ENCODE data around the gene COL4A1.

DNA sequence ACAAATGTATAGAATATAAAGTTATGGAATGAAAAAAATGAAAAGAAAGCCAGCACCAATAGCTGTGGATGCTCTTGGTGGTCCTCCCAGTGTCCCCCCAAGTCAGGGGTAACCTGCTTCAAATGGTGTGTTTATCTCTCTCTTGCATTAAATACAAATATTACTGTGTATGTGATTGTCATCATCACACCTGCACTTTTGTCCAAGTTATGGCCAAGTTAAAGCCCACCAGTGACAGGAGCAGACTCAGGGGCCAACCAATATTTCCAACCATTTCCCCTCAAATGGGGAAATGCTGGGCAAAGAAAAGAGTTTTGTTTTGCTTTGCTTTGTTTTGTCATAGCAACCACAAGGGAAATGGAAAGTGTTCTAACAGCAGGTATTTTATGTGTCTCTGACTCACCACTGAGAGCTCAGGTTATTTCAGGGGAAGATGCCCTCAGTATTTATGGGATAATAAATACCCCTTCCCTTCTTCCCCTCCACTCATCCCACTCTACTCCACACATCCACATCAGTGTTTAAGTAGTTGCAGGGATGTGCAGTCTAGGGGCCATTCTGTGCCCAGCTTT, 133.6 kb downstream of the COL4A1 start:
- TF ChIP-seq RBFOX2 (IDR thresholded peaks at IDR 0.05; ENCODE audit: low read depth, low read length): no peak
- TF ChIP-seq PHB2 (IDR thresholded peaks at IDR 0.05; ENCODE audit: partially characterized antibody): no peak
- no peak for TF ChIP-seq HNF4A (CRISPR knock-in tag; IDR thresholded peaks at IDR 0.05)
- TF ChIP-seq, protein P1, sequence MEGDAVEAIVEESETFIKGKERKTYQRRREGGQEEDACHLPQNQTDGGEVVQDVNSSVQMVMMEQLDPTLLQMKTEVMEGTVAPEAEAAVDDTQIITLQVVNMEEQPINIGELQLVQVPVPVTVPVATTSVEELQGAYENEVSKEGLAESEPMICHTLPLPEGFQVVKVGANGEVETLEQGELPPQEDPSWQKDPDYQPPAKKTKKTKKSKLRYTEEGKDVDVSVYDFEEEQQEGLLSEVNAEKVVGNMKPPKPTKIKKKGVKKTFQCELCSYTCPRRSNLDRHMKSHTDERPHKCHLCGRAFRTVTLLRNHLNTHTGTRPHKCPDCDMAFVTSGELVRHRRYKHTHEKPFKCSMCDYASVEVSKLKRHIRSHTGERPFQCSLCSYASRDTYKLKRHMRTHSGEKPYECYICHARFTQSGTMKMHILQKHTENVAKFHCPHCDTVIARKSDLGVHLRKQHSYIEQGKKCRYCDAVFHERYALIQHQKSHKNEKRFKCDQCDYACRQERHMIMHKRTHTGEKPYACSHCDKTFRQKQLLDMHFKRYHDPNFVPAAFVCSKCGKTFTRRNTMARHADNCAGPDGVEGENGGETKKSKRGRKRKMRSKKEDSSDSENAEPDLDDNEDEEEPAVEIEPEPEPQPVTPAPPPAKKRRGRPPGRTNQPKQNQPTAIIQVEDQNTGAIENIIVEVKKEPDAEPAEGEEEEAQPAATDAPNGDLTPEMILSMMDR (CRISPR knock-in tag; IDR thresholded peaks at IDR 0.05): no peak
- TF ChIP-seq, protein P2, sequence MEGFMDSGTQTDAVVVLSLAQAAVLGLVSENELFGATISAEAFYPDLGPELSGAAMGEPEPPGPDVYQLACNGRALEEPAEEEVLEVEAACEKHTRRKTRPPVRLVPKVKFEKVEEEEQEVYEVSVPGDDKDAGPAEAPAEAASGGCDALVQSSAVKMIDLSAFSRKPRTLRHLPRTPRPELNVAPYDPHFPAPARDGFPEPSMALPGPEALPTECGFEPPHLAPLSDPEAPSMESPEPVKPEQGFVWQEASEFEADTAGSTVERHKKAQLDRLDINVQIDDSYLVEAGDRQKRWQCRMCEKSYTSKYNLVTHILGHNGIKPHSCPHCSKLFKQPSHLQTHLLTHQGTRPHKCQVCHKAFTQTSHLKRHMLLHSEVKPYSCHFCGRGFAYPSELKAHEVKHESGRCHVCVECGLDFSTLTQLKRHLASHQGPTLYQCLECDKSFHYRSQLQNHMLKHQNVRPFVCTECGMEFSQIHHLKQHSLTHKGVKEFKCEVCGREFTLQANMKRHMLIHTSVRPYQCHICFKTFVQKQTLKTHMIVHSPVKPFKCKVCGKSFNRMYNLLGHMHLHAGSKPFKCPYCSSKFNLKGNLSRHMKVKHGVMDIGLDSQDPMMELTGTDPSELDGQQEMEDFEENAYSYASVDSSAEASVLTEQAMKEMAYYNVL (CRISPR knock-in tag; IDR thresholded peaks at IDR 0.05; ENCODE audit: borderline replicate concordance): no peak
- no peak for TF ChIP-seq RBAK (CRISPR knock-in tag; IDR thresholded peaks at IDR 0.05)
- no peak for TF ChIP-seq ZNF781 (CRISPR knock-in tag; IDR thresholded peaks at IDR 0.05; ENCODE audit: borderline replicate concordance, not compliant biosample characterization)
- no peak for TF ChIP-seq ZFP36 (IDR thresholded peaks at IDR 0.05; ENCODE audit: borderline replicate concordance, low read depth, low read length, partially characterized antibody)
- TF ChIP-seq EP300 (IDR thresholded peaks at IDR 0.05; ENCODE audit: low read depth in 2 of 2, low read length in 2 of 2): no peak
- no peak for TF ChIP-seq EP300 (CRISPR knock-in tag; IDR thresholded peaks at IDR 0.05; ENCODE audit: borderline replicate concordance)
- TF ChIP-seq TAF15 (IDR thresholded peaks at IDR 0.05; ENCODE audit: low read depth, low read length, poor library complexity, severe bottlenecking): no peak
- TF ChIP-seq, protein P3, sequence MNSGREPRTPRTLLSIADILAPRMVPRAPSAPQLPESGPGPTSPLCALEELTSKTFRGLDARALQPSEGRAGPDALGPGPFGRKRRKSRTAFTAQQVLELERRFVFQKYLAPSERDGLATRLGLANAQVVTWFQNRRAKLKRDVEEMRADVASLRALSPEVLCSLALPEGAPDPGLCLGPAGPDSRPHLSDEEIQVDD (CRISPR knock-in tag; IDR thresholded peaks at IDR 0.05; ENCODE audit: borderline replicate concordance): no peak
- TF ChIP-seq, protein P4, sequence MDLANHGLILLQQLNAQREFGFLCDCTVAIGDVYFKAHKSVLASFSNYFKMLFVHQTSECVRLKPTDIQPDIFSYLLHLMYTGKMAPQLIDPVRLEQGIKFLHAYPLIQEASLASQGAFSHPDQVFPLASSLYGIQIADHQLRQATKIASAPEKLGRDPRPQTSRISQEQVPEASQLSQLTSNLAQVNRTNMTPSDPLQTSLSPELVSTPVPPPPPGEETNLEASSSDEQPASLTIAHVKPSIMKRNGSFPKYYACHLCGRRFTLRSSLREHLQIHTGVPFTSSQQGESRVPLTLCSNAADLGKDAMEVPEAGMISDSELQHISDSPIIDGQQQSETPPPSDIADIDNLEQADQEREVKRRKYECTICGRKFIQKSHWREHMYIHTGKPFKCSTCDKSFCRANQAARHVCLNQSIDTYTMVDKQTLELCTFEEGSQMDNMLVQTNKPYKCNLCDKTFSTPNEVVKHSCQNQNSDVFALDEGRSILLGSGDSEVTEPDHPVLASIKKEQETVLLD (CRISPR knock-in tag; IDR thresholded peaks at IDR 0.05; ENCODE audit: low read depth): no peak
- TF ChIP-seq YY1 (IDR thresholded peaks at IDR 0.05; ENCODE audit: insufficient read depth, insufficient replicate concordance, low read depth, low read length): no peak
